Astrocyte (in vitro differentiated cells and primary cell): ENCODE measurements around the gene PADI2. TPM values are rescaled to one million over a fixed set of nuclear protein-coding genes. Genes with fewer than 3 reads are reported as not detected.
A peak's percentile ranks its signal among the peaks of the same experiment; 100 is the strongest.

ENCODE experiments used
- DNase-seq: peaks from one replicate; pipeline ENCODE4 v3.0.0-alpha.2; 2010; ENCODE audit warnings: low read depth
- FAIRE-seq: peaks from 2 replicates; lab custom pipeline; 2011; peaks lifted over from hg19 to GRCh38; lab: Jason Lieb, UNC
- H2AFZ ChIP-seq: 2 replicates; pipeline ENCODE4 v1.6.0; 2012; ENCODE audit warnings: low read depth, low read length, inconsistent platforms
- H3K27ac ChIP-seq: 2 replicates; pipeline ENCODE4 v1.5.1; 2011; ENCODE audit warnings: low read depth, low read length, inconsistent platforms
- H3K27me3 ChIP-seq: 2 replicates; pipeline ENCODE4 v1.6.0; 2011; ENCODE audit warnings: low read length, inconsistent platforms; ENCODE audit not compliant: insufficient read depth
- H3K36me3 ChIP-seq: 2 replicates; pipeline ENCODE4 v1.5.1; 2011; ENCODE audit warnings: low read length, inconsistent platforms; ENCODE audit not compliant: insufficient read depth
- H3K4me1 ChIP-seq: 2 replicates; pipeline ENCODE4 v1.5.1; 2011; ENCODE audit warnings: low read length, inconsistent platforms; ENCODE audit not compliant: insufficient read depth
- H3K4me2 ChIP-seq: 2 replicates; pipeline ENCODE4 v1.6.0; 2012; ENCODE audit warnings: low read length, inconsistent platforms
- H3K4me3 ChIP-seq: 2 replicates; pipeline ENCODE4 v1.5.1; 2011; ENCODE audit warnings: low read depth, mild to moderate bottlenecking, low read length, inconsistent platforms; ENCODE audit not compliant: insufficient read depth
- H3K79me2 ChIP-seq: 2 replicates; pipeline ENCODE4 v1.6.0; 2012; ENCODE audit warnings: mild to moderate bottlenecking, low read length, inconsistent platforms; ENCODE audit not compliant: insufficient read depth
- H3K9ac ChIP-seq: 2 replicates; pipeline ENCODE4 v1.6.0; 2012; ENCODE audit warnings: mild to moderate bottlenecking, low read length, inconsistent platforms
- H3K9me3 ChIP-seq: 2 replicates; pipeline ENCODE4 v1.5.1; 2012; ENCODE audit warnings: low read depth, mild to moderate bottlenecking, low read length, inconsistent platforms; ENCODE audit not compliant: insufficient read depth
- H4K20me1 ChIP-seq: 2 replicates; pipeline ENCODE4 v1.6.0; 2012; ENCODE audit warnings: low read length, inconsistent platforms; ENCODE audit not compliant: insufficient read depth
- H3K27ac Mint-ChIP-seq: one replicate; pipeline ENCODE4 v1.8.0; 2021; ENCODE audit warnings: mild to moderate bottlenecking, mixed read lengths; ENCODE audit not compliant: unreplicated experiment
- H3K27me3 Mint-ChIP-seq: one replicate; pipeline ENCODE4 v1.8.0; 2021; ENCODE audit warnings: low read depth, mixed read lengths; ENCODE audit not compliant: unreplicated experiment
- H3K36me3 Mint-ChIP-seq: one replicate; pipeline ENCODE4 v1.8.0; 2021; ENCODE audit warnings: low read depth, mixed read lengths; ENCODE audit not compliant: unreplicated experiment
- H3K4me1 Mint-ChIP-seq: one replicate; pipeline ENCODE4 v1.8.0; 2021; ENCODE audit warnings: low read depth, mixed read lengths; ENCODE audit not compliant: unreplicated experiment
- H3K4me3 Mint-ChIP-seq: one replicate; pipeline ENCODE4 v1.8.0; 2021; ENCODE audit warnings: mild to moderate bottlenecking, moderate library complexity, mixed read lengths; ENCODE audit not compliant: unreplicated experiment
- H3K9me3 Mint-ChIP-seq: one replicate; pipeline ENCODE4 v1.8.0; 2021; ENCODE audit warnings: mild to moderate bottlenecking, mixed read lengths; ENCODE audit not compliant: unreplicated experiment
- CTCF ChIP-seq: IDR thresholded peaks from 2 replicates; pipeline ENCODE4 v1.5.1; 2011; ENCODE audit warnings: low read depth, mild to moderate bottlenecking, inconsistent platforms, low read length, moderate library complexity; ENCODE audit not compliant: insufficient read depth
- EZH2 ChIP-seq: IDR thresholded peaks from 2 replicates; pipeline ENCODE4 v1.6.1; 2012; ENCODE audit warnings: mild to moderate bottlenecking, low read length, inconsistent platforms; ENCODE audit not compliant: insufficient read depth
- total RNA-seq: library from RNA; stranded (reverse); gene quantifications from 2 replicates; pipeline ENCODE4 v1.2.1, GENCODE V29; 2021

Gene PADI2
- total RNA-seq, 1 donor from 2014 or later, result 0.48 TPM

GRCh38 chr1:17119773-17120480 lies 676 bp upstream of the PADI2 start:
- Mint-ChIP-seq H3K9me3 (peaks cover 2% of the 10 kb centered on the region), H3K36me3 (no peaks in the 10 kb centered on the region), H3K27me3 (peaks cover 60% of the 10 kb centered on the region), H3K4me1 (peaks cover 8% of the 10 kb centered on the region), H3K27ac (no peak overlapping the region), H3K4me3 (no peak overlapping the region)
- Histone ChIP-seq H3K27ac (no peak overlapping the region), H4K20me1 (peaks cover 3% of the 10 kb centered on the region), H3K9ac (no peak overlapping the region), H3K4me1 (peaks cover 35% of the 10 kb centered on the region), H3K79me2 (no peaks in the 10 kb centered on the region), H2AFZ (peak overlapping the region; percentile 62), H3K4me3 (peak overlapping the region; percentile 32), H3K9me3 (no peaks in the 10 kb centered on the region), H3K36me3 (no peaks in the 10 kb centered on the region), H3K4me2 (peak overlapping the region; percentile 87), H3K27me3 (peaks cover 15% of the 10 kb centered on the region)
- FAIRE-seq, result no peak
- no peak for DNase-seq
- TF ChIP-seq EZH2 (no peak), CTCF (no peak)

- H2AFZ ChIP-seq, result peak overlapping the region; percentile 62
- H3K4me3 Mint-ChIP-seq, result peak overlapping the region; percentile 50
- H3K4me1 Mint-ChIP-seq, result peaks cover 8% of the 10 kb centered on the region
- H3K9ac ChIP-seq, result peak overlapping the region; percentile 52
- peak overlapping the region; percentile 87 for H3K4me2 ChIP-seq
- peaks cover 70% of the 10 kb centered on the region for H3K27me3 Mint-ChIP-seq
- DNase-seq, result no peak
- FAIRE-seq, result no peak
- no peak overlapping the region for H3K27ac Mint-ChIP-seq
- H3K9me3 ChIP-seq, result no peaks in the 10 kb centered on the region
- peaks cover 3% of the 10 kb centered on the region for H4K20me1 ChIP-seq
- H3K79me2 ChIP-seq, result no peaks in the 10 kb centered on the region
- H3K27ac ChIP-seq, result no peak overlapping the region
- H3K9me3 Mint-ChIP-seq, result peaks cover 2% of the 10 kb centered on the region
- peak overlapping the region; percentile 58 for H3K4me3 ChIP-seq
- no peaks in the 10 kb centered on the region for H3K36me3 ChIP-seq
- no peaks in the 10 kb centered on the region for H3K36me3 Mint-ChIP-seq
- H3K27me3 ChIP-seq, result peaks cover 15% of the 10 kb centered on the region
- peaks cover 35% of the 10 kb centered on the region for H3K4me1 ChIP-seq
- TF ChIP-seq CTCF, result no peak
- TF ChIP-seq EZH2, result peak; percentile 90
Measured at GRCh38 chr1:17118706-17119075, 560 bp downstream of the PADI2 start.

- Histone ChIP-seq H3K27me3 (peaks cover 15% of the 10 kb centered on the region), H2AFZ (no peak overlapping the region), H3K4me1 (peaks cover 35% of the 10 kb centered on the region), H3K27ac (no peak overlapping the region), H3K79me2 (no peaks in the 10 kb centered on the region), H3K9me3 (no peaks in the 10 kb centered on the region), H3K9ac (peak overlapping the region; percentile 52), H3K36me3 (no peaks in the 10 kb centered on the region), H3K4me2 (peak overlapping the region; percentile 87), H4K20me1 (peaks cover 3% of the 10 kb centered on the region), H3K4me3 (no peak overlapping the region)
- H3K4me1 Mint-ChIP-seq, result peaks cover 8% of the 10 kb centered on the region
- peaks cover 2% of the 10 kb centered on the region for H3K9me3 Mint-ChIP-seq
- peak overlapping the region; percentile 45 for H3K4me3 Mint-ChIP-seq
- no peak for DNase-seq
- peaks cover 67% of the 10 kb centered on the region for H3K27me3 Mint-ChIP-seq
- no peak overlapping the region for H3K27ac Mint-ChIP-seq
- no peak for FAIRE-seq
- no peaks in the 10 kb centered on the region for H3K36me3 Mint-ChIP-seq
- TF ChIP-seq EZH2 (no peak), CTCF (no peak)
Measured at GRCh38 chr1:17118268-17118667, 983 bp downstream of the PADI2 start.
